Calu3 (cell line): ENCODE data around the gene CUTA. TPM values are rescaled to one million over a fixed set of nuclear protein-coding genes. Genes with fewer than 3 reads are reported as not detected.

ENCODE experiments used
- BruUV-seq: library from RNA; stranded (reverse); fragments of 400-500 nt; replicated peaks from 2 replicates; lab custom pipeline; 2021; lab: Mats Ljungman, UMichigan
- CTCF ChIA-PET: fragments of 300-600 bp; sonication (Branson Sonifier 250); formaldehyde crosslinking; loops from one replicate; lab custom pipeline; 2022; ENCODE audit warnings: antibody characterized with exemption; lab: Charles Lee
- DNase-seq: peaks from one replicate; pipeline ENCODE4 v3.0.0; 2022
- H3K27ac Mint-ChIP-seq: one replicate; pipeline ENCODE4 v1.8.0; 2022; ENCODE audit warnings: mixed read lengths; ENCODE audit not compliant: unreplicated experiment
- H3K27me3 Mint-ChIP-seq: one replicate; pipeline ENCODE4 v1.8.0; 2022; ENCODE audit warnings: mixed read lengths; ENCODE audit not compliant: unreplicated experiment
- H3K36me3 Mint-ChIP-seq: one replicate; pipeline ENCODE4 v1.8.0; 2022; ENCODE audit warnings: mild to moderate bottlenecking, moderate library complexity, mixed read lengths; ENCODE audit not compliant: insufficient read depth, unreplicated experiment
- H3K4me1 Mint-ChIP-seq: one replicate; pipeline ENCODE4 v1.8.0; 2022; ENCODE audit warnings: mild to moderate bottlenecking, low read depth, mixed read lengths; ENCODE audit not compliant: unreplicated experiment
- H3K4me3 Mint-ChIP-seq: one replicate; pipeline ENCODE4 v1.8.0; 2022; ENCODE audit warnings: mild to moderate bottlenecking, low read depth, moderate library complexity, mixed read lengths; ENCODE audit not compliant: unreplicated experiment
- H3K9me3 Mint-ChIP-seq: one replicate; pipeline ENCODE4 v1.8.0; 2022; ENCODE audit warnings: low read depth, mixed read lengths; ENCODE audit not compliant: unreplicated experiment
- CTCF ChIP-seq: fragments of 200-600 bp; IDR thresholded peaks from one replicate; pipeline ENCODE4 v1.8.0; 2022; ENCODE audit warnings: antibody characterized with exemption; ENCODE audit not compliant: unreplicated experiment
- intact Hi-C: fragments of 100-400 bp; cut with micrococcal nuclease; formaldehyde crosslinking; loops from one replicate; pipeline ENCODE4 v1.10.0; 2022; ENCODE audit not compliant: unreplicated experiment
- microRNA-seq: library from miRNA; unstranded; fragments of <30 nt; microRNA quantifications from one replicate; pipeline ENCODE4 v1.2.0, GENCODE V29; 2022
- total RNA-seq: library from RNA; stranded (reverse); gene quantifications from 2 replicates; pipeline ENCODE4 v1.2.3, GENCODE V29; 2022

Gene CUTA
- total RNA-seq, 1 experiment from 2014 or later: 172 TPM

GRCh38 chr6:33367009-33367714 is 50.7 kb downstream of the CUTA start:
- BruUV-seq: no TSS peak
- no peak for DNase-seq
- Mint-ChIP-seq H3K27me3 (no peaks in the 10 kb centered on the region), H3K36me3 (peaks cover 9% of the 10 kb centered on the region), H3K9me3 (no peaks in the 10 kb centered on the region), H3K27ac (no peak overlapping the region), H3K4me3 (no peak overlapping the region), H3K4me1 (peaks cover 21% of the 10 kb centered on the region)
- no peak for TF ChIP-seq CTCF
- intact Hi-C loops: no loop called here
- CTCF ChIA-PET: interaction anchor here (0.7 kb wide), 1 partner anchor 46 kb away, joined by 5 read pairs; no protein-coding TSS in a partner anchor

Small RNAs within 50 kb of the gene (microRNA-seq; reads per million reads assigned to microRNA genes)
- not detected for gene MIR5004

Other genes with a start within 250 kb of the CUTA start
- gene COL11A2, start 225.6 kb downstream of the CUTA start, total RNA-seq: 1.8 TPM in 2 replicates
- 78.2 and 78.3 TPM in 2 replicates for gene RXRB, start 217.4 kb downstream of the CUTA start, total RNA-seq
- gene SLC39A7, start 217.2 kb downstream of the CUTA start, total RNA-seq: 188 and 201 TPM in 2 replicates
- 40.4 and 41.7 TPM in 2 replicates for gene HSD17B8, start 213.5 kb downstream of the CUTA start, total RNA-seq
- 53.9 and 58.9 TPM in 2 replicates for gene RING1, start 209.6 kb downstream of the CUTA start, total RNA-seq
- gene VPS52, start 146.2 kb downstream of the CUTA start, total RNA-seq: 99.7 and 104 TPM in 2 replicates
- gene RPS18, start 146.0 kb downstream of the CUTA start, total RNA-seq: 2,667 and 2,688 TPM in 2 replicates
- 18.2 and 21.6 TPM in 2 replicates for gene B3GALT4, start 141.0 kb downstream of the CUTA start, total RNA-seq
- gene WDR46, start 128.9 kb downstream of the CUTA start, total RNA-seq: 124 and 125 TPM in 2 replicates
- gene PFDN6, start 128.5 kb downstream of the CUTA start, total RNA-seq: 141 and 168 TPM in 2 replicates
- 138 and 154 TPM in 2 replicates for gene RGL2, start 119.2 kb downstream of the CUTA start, total RNA-seq
- 443 and 488 TPM in 2 replicates for gene TAPBP, start 104.0 kb downstream of the CUTA start, total RNA-seq
- 22.6 and 26.4 TPM in 2 replicates for gene ZBTB22, start 100.4 kb downstream of the CUTA start, total RNA-seq
- 86.3 and 86.6 TPM in 2 replicates for gene DAXX, start 95.1 kb downstream of the CUTA start, total RNA-seq
- gene KIFC1, start 26.3 kb downstream of the CUTA start, total RNA-seq: 105 and 140 TPM in 2 replicates
- gene PHF1, start 7.1 kb downstream of the CUTA start, total RNA-seq: 62.4 and 68.3 TPM in 2 replicates
- 18.8 and 24.9 TPM in 2 replicates for gene SYNGAP1, start 2.0 kb upstream of the CUTA start, total RNA-seq
- gene ZBTB9, start 36.5 kb upstream of the CUTA start, total RNA-seq: 18.1 and 20.0 TPM in 2 replicates
- gene BAK1, start 162.2 kb upstream of the CUTA start, total RNA-seq: 31.6 and 44.1 TPM in 2 replicates
- 136 and 143 TPM in 2 replicates for gene ITPR3, start 203.2 kb upstream of the CUTA start, total RNA-seq